ENCODE measurements around the gene HIVEP2. TPM values are rescaled to one million over a fixed set of nuclear protein-coding genes. Genes with fewer than 3 reads are reported as not detected.

HIVEP2 gene
- total RNA-seq, 1 donor from 2014 or later = 3.5 TPM

DNA sequence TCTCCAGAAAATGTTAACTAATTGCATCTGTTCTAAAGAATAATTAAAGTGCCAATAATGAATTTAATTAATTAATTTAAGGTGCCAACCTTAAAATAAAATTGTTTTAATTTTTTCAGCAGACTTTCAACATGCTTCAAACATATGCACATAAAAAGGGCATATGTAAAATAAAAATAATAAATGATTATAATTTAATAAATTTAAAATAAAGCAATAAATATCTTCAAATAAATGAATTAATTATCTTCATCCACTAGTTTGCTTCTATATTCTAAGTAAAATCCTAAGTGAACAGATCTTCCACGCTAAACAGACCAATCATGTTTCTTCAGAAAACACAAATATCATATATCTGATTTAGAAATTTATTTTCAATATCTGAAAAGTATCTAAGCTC, 119.2 kb downstream of the HIVEP2 start:
- H3K36me3 Mint-ChIP-seq (ENCODE audit: low read depth) = no peaks in the 10 kb centered on the region
- peaks cover 10% of the 10 kb centered on the region for H3K4me1 Mint-ChIP-seq
- no peaks in the 10 kb centered on the region for H3K27me3 Mint-ChIP-seq (ENCODE audit: low read depth)
- H3K27ac Mint-ChIP-seq (ENCODE audit: unreplicated experiment) = no peak overlapping the region
- TF ChIP-seq, protein P1, sequence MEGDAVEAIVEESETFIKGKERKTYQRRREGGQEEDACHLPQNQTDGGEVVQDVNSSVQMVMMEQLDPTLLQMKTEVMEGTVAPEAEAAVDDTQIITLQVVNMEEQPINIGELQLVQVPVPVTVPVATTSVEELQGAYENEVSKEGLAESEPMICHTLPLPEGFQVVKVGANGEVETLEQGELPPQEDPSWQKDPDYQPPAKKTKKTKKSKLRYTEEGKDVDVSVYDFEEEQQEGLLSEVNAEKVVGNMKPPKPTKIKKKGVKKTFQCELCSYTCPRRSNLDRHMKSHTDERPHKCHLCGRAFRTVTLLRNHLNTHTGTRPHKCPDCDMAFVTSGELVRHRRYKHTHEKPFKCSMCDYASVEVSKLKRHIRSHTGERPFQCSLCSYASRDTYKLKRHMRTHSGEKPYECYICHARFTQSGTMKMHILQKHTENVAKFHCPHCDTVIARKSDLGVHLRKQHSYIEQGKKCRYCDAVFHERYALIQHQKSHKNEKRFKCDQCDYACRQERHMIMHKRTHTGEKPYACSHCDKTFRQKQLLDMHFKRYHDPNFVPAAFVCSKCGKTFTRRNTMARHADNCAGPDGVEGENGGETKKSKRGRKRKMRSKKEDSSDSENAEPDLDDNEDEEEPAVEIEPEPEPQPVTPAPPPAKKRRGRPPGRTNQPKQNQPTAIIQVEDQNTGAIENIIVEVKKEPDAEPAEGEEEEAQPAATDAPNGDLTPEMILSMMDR (conservative IDR thresholded peaks at IDR 0.05) = no peak
- DNase-seq (ENCODE audit: low read depth, low spot score) = no peak
- H3K4me3 Mint-ChIP-seq = no peak overlapping the region
- H3K9me3 Mint-ChIP-seq = peaks cover 6% of the 10 kb centered on the region

DNA sequence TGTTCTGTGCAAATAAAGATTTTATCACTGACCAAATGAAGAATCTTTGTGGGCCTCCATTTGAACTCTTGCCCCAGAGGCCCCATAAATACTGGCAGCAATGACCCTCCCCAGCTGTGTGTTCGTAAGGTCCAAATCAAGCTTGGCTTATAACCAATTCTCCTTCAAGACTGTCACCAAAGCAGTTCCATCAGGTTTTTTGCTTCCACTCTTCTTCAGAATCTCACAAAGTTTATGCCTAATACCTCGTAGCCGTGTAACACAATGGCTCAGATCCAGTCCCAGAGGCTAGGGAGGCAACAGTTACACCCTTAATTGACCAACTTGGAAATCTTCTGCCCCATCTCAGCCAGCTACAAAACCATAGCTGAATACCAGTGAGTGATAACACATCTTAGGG, 120.5 kb downstream of the HIVEP2 start:
- H3K9me3 Mint-ChIP-seq = peaks cover 6% of the 10 kb centered on the region
- H3K27ac Mint-ChIP-seq (ENCODE audit: unreplicated experiment) = no peak overlapping the region
- no peaks in the 10 kb centered on the region for H3K27me3 Mint-ChIP-seq (ENCODE audit: low read depth)
- H3K36me3 Mint-ChIP-seq (ENCODE audit: low read depth) = no peaks in the 10 kb centered on the region
- TF ChIP-seq, protein P1 (conservative IDR thresholded peaks at IDR 0.05) = no peak
- H3K4me3 Mint-ChIP-seq = no peak overlapping the region
- H3K4me1 Mint-ChIP-seq = peaks cover 10% of the 10 kb centered on the region
- no peak for DNase-seq (ENCODE audit: low read depth, low spot score)

DNA sequence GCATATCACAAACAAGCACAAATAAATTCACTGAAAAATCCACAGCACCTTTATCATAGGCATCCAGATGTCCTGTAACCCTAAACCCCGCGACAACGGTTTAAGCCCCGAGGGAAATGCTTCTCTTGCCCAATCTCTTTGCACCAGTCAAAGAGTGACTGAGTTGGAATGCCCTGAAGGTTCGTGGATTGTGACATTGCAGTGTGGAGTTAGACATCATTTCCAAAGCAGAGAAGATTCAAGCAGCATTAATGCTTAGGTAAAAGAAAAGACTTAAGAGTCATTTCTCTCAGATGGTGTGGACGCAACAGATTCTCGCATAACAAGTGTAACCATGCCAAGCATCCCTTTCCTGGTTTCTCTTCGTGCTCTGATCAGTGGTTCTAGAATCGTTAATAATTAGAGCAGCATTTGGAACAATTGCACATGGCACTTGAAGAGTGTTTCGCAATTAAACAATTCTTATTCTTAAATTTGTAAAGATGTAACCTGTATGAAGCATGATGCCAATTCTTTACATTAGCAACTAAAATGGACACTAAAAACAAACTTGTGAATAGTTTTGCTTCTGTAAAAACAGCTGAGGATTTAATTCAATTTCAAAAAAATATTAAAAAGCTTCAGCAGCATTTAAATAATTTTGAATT, 121.6 kb downstream of the HIVEP2 start:
- DNase-seq (ENCODE audit: low read depth, low spot score) = no peak
- H3K36me3 Mint-ChIP-seq (ENCODE audit: low read depth) = no peaks in the 10 kb centered on the region
- H3K27me3 Mint-ChIP-seq (ENCODE audit: low read depth) = no peaks in the 10 kb centered on the region
- no peak overlapping the region for H3K4me3 Mint-ChIP-seq
- no peak overlapping the region for H3K27ac Mint-ChIP-seq (ENCODE audit: unreplicated experiment)
- TF ChIP-seq, protein P1 (conservative IDR thresholded peaks at IDR 0.05) = peak; percentile 6
- H3K4me1 Mint-ChIP-seq = peaks cover 10% of the 10 kb centered on the region
- H3K9me3 Mint-ChIP-seq = no peaks in the 10 kb centered on the region

DNA sequence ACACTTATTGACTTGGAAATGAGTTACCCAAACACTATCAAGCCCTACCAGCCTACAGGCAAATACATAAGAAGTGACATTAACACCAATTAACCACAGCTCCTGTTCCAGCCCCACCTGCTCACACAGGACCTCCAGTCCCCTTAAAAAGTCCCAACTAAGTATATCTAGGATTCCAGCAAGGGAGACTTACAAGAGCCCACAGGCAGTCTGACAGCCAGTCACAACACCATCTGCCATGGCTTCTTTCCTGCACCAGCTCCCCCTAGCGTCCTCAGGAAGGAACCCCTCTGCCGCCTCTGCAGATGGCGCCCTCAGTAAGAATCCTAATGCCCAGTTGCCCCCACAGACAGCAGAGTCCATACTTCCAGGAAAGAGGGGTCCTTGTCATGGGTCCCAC, 122.1 kb downstream of the HIVEP2 start:
- no peak overlapping the region for H3K4me3 Mint-ChIP-seq
- peaks cover 10% of the 10 kb centered on the region for H3K4me1 Mint-ChIP-seq
- no peak for DNase-seq (ENCODE audit: low read depth, low spot score)
- TF ChIP-seq, protein P1 (conservative IDR thresholded peaks at IDR 0.05) = peak; percentile 54
- no peaks in the 10 kb centered on the region for H3K27me3 Mint-ChIP-seq (ENCODE audit: low read depth)
- H3K36me3 Mint-ChIP-seq (ENCODE audit: low read depth) = no peaks in the 10 kb centered on the region
- no peaks in the 10 kb centered on the region for H3K9me3 Mint-ChIP-seq
- no peak overlapping the region for H3K27ac Mint-ChIP-seq (ENCODE audit: unreplicated experiment)

DNA sequence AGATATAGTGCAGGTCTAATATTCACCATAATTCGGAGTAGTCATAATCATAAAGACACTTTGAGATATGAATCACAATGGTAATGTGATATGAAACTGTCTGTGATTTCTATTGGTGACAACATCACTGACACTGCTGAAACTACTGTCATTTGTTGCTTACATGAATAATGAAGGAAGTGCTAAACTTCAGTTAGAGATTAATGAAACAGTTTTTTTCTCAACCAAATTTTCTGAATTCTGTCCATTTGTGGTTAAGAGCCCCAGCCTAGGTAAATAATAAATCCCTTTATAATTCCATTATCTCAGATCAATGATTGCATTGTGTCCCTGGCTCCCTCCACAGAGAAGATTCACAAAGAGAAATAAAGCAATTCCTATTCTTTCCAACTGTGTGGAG, 122.6 kb downstream of the HIVEP2 start:
- H3K27ac Mint-ChIP-seq (ENCODE audit: unreplicated experiment) = no peak overlapping the region
- H3K4me1 Mint-ChIP-seq = peaks cover 10% of the 10 kb centered on the region
- no peak overlapping the region for H3K4me3 Mint-ChIP-seq
- DNase-seq (ENCODE audit: low read depth, low spot score) = no peak
- H3K9me3 Mint-ChIP-seq = no peaks in the 10 kb centered on the region
- TF ChIP-seq, protein P1 (conservative IDR thresholded peaks at IDR 0.05) = no peak
- H3K36me3 Mint-ChIP-seq (ENCODE audit: low read depth) = no peaks in the 10 kb centered on the region
- H3K27me3 Mint-ChIP-seq (ENCODE audit: low read depth) = no peaks in the 10 kb centered on the region
